GM12878 (cell line): ENCODE data around the gene FAM118A. TPM values are rescaled to one million over a fixed set of nuclear protein-coding genes. Genes with fewer than 3 reads are reported as not detected.

Source experiments
- ATAC-seq: fragments of 200-7000 bp; cut with Tn5 transposase; 3 replicates; pipeline ENCODE4 v1.9.1; 2020; ENCODE audit warnings: mild to moderate bottlenecking, moderate library complexity
- BruUV-seq: library from RNA; stranded (reverse); fragments of 400-500 nt; replicated peaks from 2 replicates; lab custom pipeline; 2021; lab: Mats Ljungman, UMichigan
- CTCF ChIA-PET: fragments of 300-600 bp; sonication (Branson Sonifier 250); formaldehyde crosslinking; extraction: SDS; loops from one replicate; lab custom pipeline; 2021; ENCODE audit warnings: inconsistent platforms; lab: Yijun Ruan, JAX
- POLR2A ChIA-PET: fragments of 350-600 bp; formaldehyde crosslinking; extraction: SDS; loops from one replicate; lab custom pipeline; 2021; ENCODE audit warnings: inconsistent platforms; lab: Charles Lee
- RAD21 ChIA-PET: fragments of 300-600 bp; sonication (Branson Sonifier 250); formaldehyde crosslinking; loops from one replicate; lab custom pipeline; 2023; ENCODE audit warnings: antibody characterized with exemption; ENCODE audit not compliant: unreplicated experiment; lab: Charles Lee
- SMC1A ChIA-PET: fragments of 300-600 bp; sonication (Branson Sonifier 250); formaldehyde crosslinking; loops from one replicate; lab custom pipeline; 2023; ENCODE audit not compliant: unreplicated experiment, uncharacterized antibody; lab: Charles Lee
- DNase-seq: peaks from one replicate; pipeline ENCODE4 v3.0.0-alpha.2; 2011; ENCODE audit warnings: low read depth, low spot score
- FAIRE-seq: peaks from 3 replicates; lab custom pipeline; 2011; peaks lifted over from hg19 to GRCh38; lab: Jason Lieb, UNC
- H2AFZ ChIP-seq: 2 replicates; pipeline ENCODE4 v1.6.0; 2011; ENCODE audit warnings: low read depth, low read length, control low read depth; ENCODE audit not compliant: control insufficient read depth
- H3K27ac ChIP-seq: 2 replicates; pipeline ENCODE4 v1.5.1; 2011; ENCODE audit warnings: control low read depth; ENCODE audit not compliant: control insufficient read depth, insufficient read depth
- H3K27me3 ChIP-seq, 2 experiments: replicated peaks in 1 of 2; 2 replicates each; pipeline versions ENCODE4 v1.6.0 to v1.6.1; 2011; ENCODE audit warnings: low read length in 1 of 2; ENCODE audit not compliant: control insufficient read depth in 2 of 2, insufficient read depth in 2 of 2
- H3K36me3 ChIP-seq, 2 experiments: 2 replicates each; pipeline ENCODE4 v1.5.1; 2011; ENCODE audit warnings: low read length in 1 of 2; ENCODE audit not compliant: control insufficient read depth in 2 of 2, insufficient read depth in 2 of 2
- H3K4me1 ChIP-seq: 2 replicates; pipeline ENCODE4 v1.6.1; 2011; ENCODE audit warnings: mild to moderate bottlenecking, low read length, moderate library complexity, mixed read lengths; ENCODE audit not compliant: control insufficient read depth, insufficient read depth
- H3K4me2 ChIP-seq: 2 replicates; pipeline ENCODE4 v1.6.0; 2011; ENCODE audit warnings: control low read depth; ENCODE audit not compliant: control insufficient read depth, insufficient read depth
- H3K4me3 ChIP-seq: fragments of 200-600 bp; sonication (generic); 2 replicates; pipeline ENCODE4 v1.5.1; 2016
- H3K79me2 ChIP-seq: 2 replicates; pipeline ENCODE4 v1.6.0; 2011; ENCODE audit warnings: low read length; ENCODE audit not compliant: control insufficient read depth, insufficient read depth
- H3K9ac ChIP-seq: 2 replicates; pipeline ENCODE4 v1.8.0; 2011; ENCODE audit warnings: low read length, control low read depth, mixed read lengths; ENCODE audit not compliant: control insufficient read depth, insufficient read depth
- H3K9me3 ChIP-seq: replicated peaks from 3 replicates; pipeline ENCODE4 v1.5.1; 2011; ENCODE audit warnings: mild to moderate bottlenecking, low read length; ENCODE audit not compliant: control insufficient read depth, insufficient read depth
- H4K20me1 ChIP-seq: 2 replicates; pipeline ENCODE4 v1.6.0; 2011; ENCODE audit not compliant: control insufficient read depth, insufficient read depth
- BCL11A ChIP-seq: IDR thresholded peaks from 2 replicates; pipeline ENCODE4 v1.6.1; 2011; ENCODE audit warnings: low read depth, low read length
- BRCA1 ChIP-seq: IDR thresholded peaks from 2 replicates; pipeline ENCODE4 v1.6.1; 2011; ENCODE audit warnings: low read depth, low read length, improper control_type of control experiment
- CBX5 ChIP-seq: sonication (generic); IDR thresholded peaks from 2 replicates; pipeline ENCODE4 v1.6.1; 2016; ENCODE audit warnings: low read depth, moderate library complexity, mild to moderate bottlenecking, inconsistent platforms
- CEBPB ChIP-seq, 2 experiments: fragments of 150-350 bp in 1 of 2; IDR thresholded peaks; 2 replicates each; pipeline ENCODE4 v1.6.1; 2012 to 2014; ENCODE audit warnings: low read depth in 2 of 2, low read length in 2 of 2, borderline replicate concordance in 1 of 2, inconsistent platforms in 1 of 2
- CHD2 ChIP-seq: IDR thresholded peaks from 2 replicates; pipeline ENCODE4 v1.6.1; 2011; ENCODE audit warnings: low read depth, low read length, improper control_type of control experiment, borderline replicate concordance
- GABPA ChIP-seq: IDR thresholded peaks from 2 replicates; pipeline ENCODE4 v1.6.1; 2014; ENCODE audit warnings: antibody characterized with exemption, low read depth, mild to moderate bottlenecking, inconsistent platforms
- GATAD2B ChIP-seq: fragments of 450-650 bp; conservative IDR thresholded peaks from 2 replicates; pipeline ENCODE4 v1.6.1; 2017; ENCODE audit warnings: low read depth, mild to moderate bottlenecking, moderate library complexity
- HCFC1 ChIP-seq: fragments of 150-350 bp; IDR thresholded peaks from 2 replicates; pipeline ENCODE4 v1.6.1; 2014; ENCODE audit warnings: low read length
- MEF2A ChIP-seq: IDR thresholded peaks from 2 replicates; pipeline ENCODE4 v1.6.1; 2011; ENCODE audit warnings: low read depth, mild to moderate bottlenecking, low read length, moderate library complexity; ENCODE audit not compliant: insufficient read depth
- NFYA ChIP-seq: IDR thresholded peaks from 2 replicates; pipeline ENCODE4 v1.6.1; 2011; ENCODE audit warnings: low read depth, mild to moderate bottlenecking, low read length, improper control_type of control experiment, borderline replicate concordance
- PRDM15 ChIP-seq: fragments of 450-650 bp; formaldehyde crosslinking; IDR thresholded peaks from 2 replicates; pipeline ENCODE4 v1.4.0; 2020; ENCODE audit warnings: mild to moderate bottlenecking, moderate library complexity
- RUNX3 ChIP-seq: IDR thresholded peaks from 2 replicates; pipeline ENCODE4 v1.6.1; 2012; ENCODE audit warnings: low read length, inconsistent platforms
- TARDBP ChIP-seq: IDR thresholded peaks from 2 replicates; pipeline ENCODE4 v1.6.1; 2016; ENCODE audit warnings: borderline replicate concordance
- TCF3 ChIP-seq: IDR thresholded peaks from 2 replicates; pipeline ENCODE4 v1.6.1; 2012; ENCODE audit warnings: low read depth, mild to moderate bottlenecking, low read length, borderline replicate concordance; ENCODE audit not compliant: insufficient read depth
- WGBS: methylation state at CpG from one replicate; pipeline ENCODE4 v1.1.6; 2016; ENCODE audit warnings: low lambda C conversion rate; ENCODE audit not compliant: insufficient replicate concordance, insufficient coverage; ENCODE audit errors: missing lambda C conversion rate; 5-methylcytosine and 5-hydroxymethylcytosine counted together
- in situ Hi-C: fragments of 300-500 bp; cut with MboI; formaldehyde crosslinking; loops from 9 replicates; pipeline ENCODE4 v1.14.3; 2018; ENCODE audit warnings: mixed read lengths
- intact Hi-C: fragments of 100-400 bp; cut with micrococcal nuclease; formaldehyde crosslinking; loops from one replicate; pipeline ENCODE4 v1.14.2; 2022; ENCODE audit not compliant: unreplicated experiment
- polyA plus RNA-seq, 11 experiments: library from polyadenylated mRNA; depleted of rRNA in 4 of 11; unstranded in 6 of 11; stranded (reverse) in 5 of 11; fragments of >200 nt; fragmentation: Nextera tagmentation in 4 of 11; fragmentation: Illumina TruSeq in 1 of 11; extraction: Ambion mirVana in 4 of 11; extraction: Trizol in 1 of 11; gene quantifications; 1 replicate in 1 of 11; 2 replicates in 10 of 11; pipeline versions ENCODE4 v1.2.1 to v1.2.3, GENCODE V29; 2011 to 2016; ENCODE audit warnings: inconsistent platforms in 2 of 11, missing spikeins in 2 of 11, low read depth in 1 of 11
- total RNA-seq, 4 experiments: library from RNA; depleted of rRNA in 3 of 4; stranded (reverse); fragments of >200 nt in 3 of 4; fragmentation: Illumina TruSeq in 1 of 4; extraction: Trizol in 1 of 4; gene quantifications; 2 replicates each; pipeline versions ENCODE4 v1.2.1 to v1.2.3, GENCODE V29; 2013 to 2021
- TF ChIP-seq, protein P1 (sequence below): IDR thresholded peaks from 2 replicates; pipeline ENCODE4 v1.6.1; 2011; ENCODE audit warnings: mild to moderate bottlenecking, low read depth, low read length, moderate library complexity; ENCODE audit not compliant: insufficient replicate concordance
- TF ChIP-seq, protein P2 (sequence below): fragments of 450-650 bp; IDR thresholded peaks from 2 replicates; pipeline ENCODE4 v1.6.1; 2017; ENCODE audit warnings: mild to moderate bottlenecking, low read depth, inconsistent platforms; ENCODE audit not compliant: poor library complexity, severe bottlenecking

FAM118A gene
- total and polyA plus RNA-seq, 10 of the 15 experiments (the other 5 are each of a cell fraction or from before 2014, with no cell fraction given): 17.4 to 332 (median 56.6) TPM

- Histone ChIP-seq H3K36me3 (no peaks in the 10 kb centered on the region), H3K4me2 (peak overlapping the region; percentile 60), H3K9me3 (no peaks in the 10 kb centered on the region), H3K27me3 (no peaks in the 10 kb centered on the region), H3K27ac (no peak overlapping the region), H4K20me1 (no peaks in the 10 kb centered on the region), H3K79me2 (no peaks in the 10 kb centered on the region), H2AFZ (no peak overlapping the region), H3K4me1 (no peaks in the 10 kb centered on the region), H3K4me3 (no peak overlapping the region), H3K9ac (no peak overlapping the region)
- 1% methylated on average over 3 of the region's 3 CpGs for WGBS
- ChIA-PET CTCF (no interaction called here), RAD21 (no interaction called here), POLR2A (no interaction called here), SMC1A (interaction anchor here (1.9 kb wide), 1 partner anchor 20 kb away, joined by 6 read pairs; no protein-coding TSS in a partner anchor)
- FAIRE-seq (peak; percentile 41), ATAC-seq (peak; percentile 89), DNase-seq (no peak)
- no peak for TF ChIP-seq GABPA
- no peak for TF ChIP-seq TCF3
- no peak for TF ChIP-seq CHD2
- TF ChIP-seq, protein P1, sequence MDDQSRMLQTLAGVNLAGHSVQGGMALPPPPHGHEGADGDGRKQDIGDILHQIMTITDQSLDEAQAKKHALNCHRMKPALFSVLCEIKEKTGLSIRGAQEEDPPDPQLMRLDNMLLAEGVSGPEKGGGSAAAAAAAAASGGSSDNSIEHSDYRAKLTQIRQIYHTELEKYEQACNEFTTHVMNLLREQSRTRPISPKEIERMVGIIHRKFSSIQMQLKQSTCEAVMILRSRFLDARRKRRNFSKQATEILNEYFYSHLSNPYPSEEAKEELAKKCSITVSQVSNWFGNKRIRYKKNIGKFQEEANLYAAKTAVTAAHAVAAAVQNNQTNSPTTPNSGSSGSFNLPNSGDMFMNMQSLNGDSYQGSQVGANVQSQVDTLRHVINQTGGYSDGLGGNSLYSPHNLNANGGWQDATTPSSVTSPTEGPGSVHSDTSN: no peak
- TF ChIP-seq MEF2A: peak; percentile 48; the same call in 1 of the 2 replicates
- no peak for TF ChIP-seq NFYA
- no peak for TF ChIP-seq CEBPB (IDR thresholded peaks at IDR 0.05; ENCODE audit: borderline replicate concordance in 1 of 2, low read depth in 2 of 2, low read length in 2 of 2)
- TF ChIP-seq HCFC1: no peak
- no peak for TF ChIP-seq BRCA1
- TF ChIP-seq, protein P2, sequence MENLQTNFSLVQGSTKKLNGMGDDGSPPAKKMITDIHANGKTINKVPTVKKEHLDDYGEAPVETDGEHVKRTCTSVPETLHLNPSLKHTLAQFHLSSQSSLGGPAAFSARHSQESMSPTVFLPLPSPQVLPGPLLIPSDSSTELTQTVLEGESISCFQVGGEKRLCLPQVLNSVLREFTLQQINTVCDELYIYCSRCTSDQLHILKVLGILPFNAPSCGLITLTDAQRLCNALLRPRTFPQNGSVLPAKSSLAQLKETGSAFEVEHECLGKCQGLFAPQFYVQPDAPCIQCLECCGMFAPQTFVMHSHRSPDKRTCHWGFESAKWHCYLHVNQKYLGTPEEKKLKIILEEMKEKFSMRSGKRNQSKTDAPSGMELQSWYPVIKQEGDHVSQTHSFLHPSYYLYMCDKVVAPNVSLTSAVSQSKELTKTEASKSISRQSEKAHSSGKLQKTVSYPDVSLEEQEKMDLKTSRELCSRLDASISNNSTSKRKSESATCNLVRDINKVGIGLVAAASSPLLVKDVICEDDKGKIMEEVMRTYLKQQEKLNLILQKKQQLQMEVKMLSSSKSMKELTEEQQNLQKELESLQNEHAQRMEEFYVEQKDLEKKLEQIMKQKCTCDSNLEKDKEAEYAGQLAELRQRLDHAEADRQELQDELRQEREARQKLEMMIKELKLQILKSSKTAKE: no peak
- 0 out of 2 replicates have a peak, but pooled peaks have one; percentile 15 for TF ChIP-seq BCL11A
- no peak for TF ChIP-seq GATAD2B
- TF ChIP-seq RUNX3: peak; percentile 33; the same call in 1 of the 2 replicates
- TF ChIP-seq PRDM15 (CRISPR knock-in tag): no peak
- TF ChIP-seq TARDBP: no peak
- TF ChIP-seq CBX5: no peak
- no TSS peak for BruUV-seq
- intact Hi-C loops: no loop called here
- in situ Hi-C loops: no loop called here
Observed at GRCh38 chr22:45376009-45376408, 66.3 kb downstream of the FAM118A start.
